GM18858 (cell line): ENCODE measurements around the gene MON2.

Experiments used
- ATAC-seq: cut with Tn5 transposase; IDR thresholded peaks from one replicate; pipeline ENCODE4 v1.9.1; 2021; ENCODE audit not compliant: unreplicated experiment

MON2 gene

DNA sequence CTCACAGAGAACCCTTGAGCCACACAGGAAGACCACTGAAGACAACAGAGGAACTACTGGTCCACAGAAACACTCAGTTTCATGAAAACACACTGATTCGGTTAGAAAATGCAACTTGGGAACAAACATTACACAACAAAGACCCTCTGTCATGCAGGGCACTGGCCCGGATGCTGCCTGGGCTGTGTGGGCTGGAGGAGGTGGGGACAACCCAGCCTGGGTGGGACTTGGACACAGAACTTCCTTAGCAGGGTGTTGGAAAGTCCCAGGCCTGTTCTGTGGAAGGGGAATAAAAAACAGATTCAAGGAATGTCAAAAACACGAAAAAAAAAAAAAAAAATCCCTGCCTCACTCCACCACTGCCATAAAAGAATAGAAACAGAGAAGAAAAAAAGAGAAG lies 181.0 kb downstream of the MON2 start:
- ATAC-seq: no peak

DNA sequence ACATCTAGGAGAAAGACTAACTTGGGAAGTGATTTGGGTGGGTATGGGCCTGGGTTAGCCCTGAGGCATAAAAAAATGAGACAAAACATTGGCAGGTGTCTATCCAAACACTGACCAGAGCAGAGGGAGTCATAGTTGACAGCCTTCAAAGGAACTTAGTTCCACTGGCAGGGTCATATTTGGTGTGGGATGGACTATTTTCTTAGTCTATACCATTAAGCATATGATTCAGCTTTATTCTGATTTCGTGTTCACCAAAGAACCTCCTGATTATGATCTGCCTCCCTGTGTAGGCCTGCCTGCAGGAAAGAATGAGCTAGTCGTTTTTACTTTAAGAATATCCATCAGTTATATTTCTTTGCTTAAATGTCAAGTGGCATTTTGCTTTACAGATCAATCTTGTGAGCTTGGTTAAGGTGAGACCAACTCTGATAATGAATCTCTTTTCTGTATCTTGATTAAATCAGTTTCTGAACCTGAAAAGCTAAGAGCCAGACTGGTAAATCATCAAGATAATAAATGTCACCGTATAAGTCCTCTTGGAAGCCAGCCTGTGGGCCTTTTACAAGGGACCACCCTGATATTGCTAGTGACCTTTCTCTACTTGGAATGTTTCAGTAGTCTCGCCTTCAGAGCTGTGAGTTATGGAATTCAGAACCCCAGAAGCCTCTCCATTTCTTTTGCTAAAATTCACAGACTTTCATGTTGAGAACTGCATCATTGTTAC lies 182.9 kb downstream of the MON2 start:
- no peak for ATAC-seq
